ENCODE results near the gene UBXN4. TPM values are rescaled to one million over a fixed set of nuclear protein-coding genes. Genes with fewer than 3 reads are reported as not detected.

UBXN4 gene
- total and polyA plus RNA-seq, 2 donors (not counting 3 experiments of a cell fraction or from before 2014, with no cell fraction given), result 40.8 to 108 TPM

DNA sequence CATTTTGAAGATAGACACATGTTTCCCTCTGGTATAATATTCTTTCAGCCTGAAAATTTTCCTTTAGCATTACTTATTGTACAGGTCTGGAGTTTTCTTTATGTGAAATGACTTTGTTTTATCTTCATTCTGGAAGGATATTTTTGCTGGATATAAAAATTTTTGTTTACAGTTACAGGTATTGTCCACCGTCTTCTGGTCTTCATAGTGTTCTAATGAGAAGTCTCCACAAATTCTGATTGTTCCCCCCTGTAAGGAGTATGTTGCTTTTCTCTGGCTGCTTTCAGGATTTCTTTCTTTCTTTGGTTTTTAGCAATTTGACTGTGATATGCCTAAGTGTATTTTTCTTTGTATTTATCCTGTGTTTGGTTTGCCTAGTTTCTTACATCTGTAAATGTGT, 15.0 kb downstream of the UBXN4 start:
- ChIA-PET CTCF (interaction anchor here (1.5 kb wide), 1 partner anchor 11 kb away, joined by 6 read pairs; no protein-coding TSS in a partner anchor), POLR2A (no interaction called here)
- no peak for FAIRE-seq
- no TSS peak for BruUV-seq (replicated peaks)
- Histone ChIP-seq H4K20me1 (replicated peaks; ENCODE audit: control insufficient read depth, extremely low read depth, insufficient read depth, low read length) (no peaks in the 10 kb centered on the region), H3K27ac (ENCODE audit: insufficient read depth, low read depth, low read length) (no peak overlapping the region), H3K4me1 (ENCODE audit: control insufficient read depth, extremely low read depth, insufficient read depth, low read length) (peaks cover 6% of the 10 kb centered on the region), H3K9me3 (replicated peaks; ENCODE audit: control insufficient read depth, insufficient read depth, low read length) (peaks cover 4% of the 10 kb centered on the region), H2AFZ (ENCODE audit: low read depth, low read length) (no peak overlapping the region), H3K4me2 (ENCODE audit: insufficient read depth, low read length) (no peak overlapping the region), H3K9me1 (replicated peaks; ENCODE audit: control insufficient read depth, extremely low read depth, insufficient read depth, low read length) (no peaks in the 10 kb centered on the region), H3K79me2 (ENCODE audit: control insufficient read depth, insufficient read depth, low read length) (peaks cover 17% of the 10 kb centered on the region), H3K9ac (replicated peaks; ENCODE audit: extremely low read depth, insufficient read depth, low read length) (no peak overlapping the region), H3K36me3 (ENCODE audit: control insufficient read depth in 2 of 2, extremely low read depth in 1 of 2, insufficient read depth in 2 of 2, low read length in 2 of 2) (peaks cover 17 to 26% of the 10 kb centered on the region in 2 experiments), H3K4me3 (replicated peaks in 1 of 3; ENCODE audit: insufficient read depth in 1 of 3, low read depth in 1 of 3, low read length in 3 of 3) (no peak overlapping the region), H3K27me3 (ENCODE audit: control insufficient read depth in 2 of 2, insufficient read depth in 2 of 2, low read length in 2 of 2) (no peaks in the 10 kb centered on the region)
- TF ChIP-seq MYC (IDR thresholded peaks at IDR 0.05; ENCODE audit: low read depth, low read length) (no peak), GATA2 (IDR thresholded peaks at IDR 0.05; ENCODE audit: insufficient read depth, insufficient read length, low read depth, low read length) (no peak), JUN (IDR thresholded peaks at IDR 0.05; ENCODE audit: borderline replicate concordance, insufficient read depth, insufficient read length, low read depth) (no peak), FOS (IDR thresholded peaks at IDR 0.05; ENCODE audit: borderline replicate concordance, insufficient read depth, low read length) (no peak), EZH2 (IDR thresholded peaks at IDR 0.05; ENCODE audit: borderline replicate concordance, low read depth, low read length, severe bottlenecking) (no peak), POLR2A (IDR thresholded peaks at IDR 0.05; ENCODE audit: low read depth, low read length) (no peak), POLR2AphosphoS5 (IDR thresholded peaks at IDR 0.05; ENCODE audit: insufficient read depth, low read depth, low read length) (no peak)
- TF ChIP-seq, protein P1, sequence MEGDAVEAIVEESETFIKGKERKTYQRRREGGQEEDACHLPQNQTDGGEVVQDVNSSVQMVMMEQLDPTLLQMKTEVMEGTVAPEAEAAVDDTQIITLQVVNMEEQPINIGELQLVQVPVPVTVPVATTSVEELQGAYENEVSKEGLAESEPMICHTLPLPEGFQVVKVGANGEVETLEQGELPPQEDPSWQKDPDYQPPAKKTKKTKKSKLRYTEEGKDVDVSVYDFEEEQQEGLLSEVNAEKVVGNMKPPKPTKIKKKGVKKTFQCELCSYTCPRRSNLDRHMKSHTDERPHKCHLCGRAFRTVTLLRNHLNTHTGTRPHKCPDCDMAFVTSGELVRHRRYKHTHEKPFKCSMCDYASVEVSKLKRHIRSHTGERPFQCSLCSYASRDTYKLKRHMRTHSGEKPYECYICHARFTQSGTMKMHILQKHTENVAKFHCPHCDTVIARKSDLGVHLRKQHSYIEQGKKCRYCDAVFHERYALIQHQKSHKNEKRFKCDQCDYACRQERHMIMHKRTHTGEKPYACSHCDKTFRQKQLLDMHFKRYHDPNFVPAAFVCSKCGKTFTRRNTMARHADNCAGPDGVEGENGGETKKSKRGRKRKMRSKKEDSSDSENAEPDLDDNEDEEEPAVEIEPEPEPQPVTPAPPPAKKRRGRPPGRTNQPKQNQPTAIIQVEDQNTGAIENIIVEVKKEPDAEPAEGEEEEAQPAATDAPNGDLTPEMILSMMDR (IDR thresholded peaks at IDR 0.05; ENCODE audit: extremely low read depth in 1 of 2, insufficient read depth in 1 of 2, low read depth in 1 of 2, low read length in 2 of 2), result no peak
- TF ChIP-seq, protein P2, sequence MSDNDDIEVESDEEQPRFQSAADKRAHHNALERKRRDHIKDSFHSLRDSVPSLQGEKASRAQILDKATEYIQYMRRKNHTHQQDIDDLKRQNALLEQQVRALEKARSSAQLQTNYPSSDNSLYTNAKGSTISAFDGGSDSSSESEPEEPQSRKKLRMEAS (IDR thresholded peaks at IDR 0.05; ENCODE audit: insufficient read depth, insufficient read length), result no peak
- intact Hi-C loops (cut with micrococcal nuclease), result no loop called here
- no peak for DNase-seq (ENCODE audit: low read depth, low spot score)
- dilution Hi-C loops (cut with MboI; ENCODE audit: extremely low pct_ligation_motif_present, low sequenced_read_pairs), result no loop called here

Data from endothelial cell of umbilical vein (primary cell).